GM19193 (cell line): ENCODE data around the gene PPP1R3F.

Experiments used
- POLR2A ChIP-seq: IDR thresholded peaks from 4 replicates; pipeline ENCODE4 v1.6.1; 2011; ENCODE audit not compliant: insufficient read depth, insufficient read length; ENCODE audit errors: extremely low read depth

Gene PPP1R3F

GRCh38 chrX:49278081-49278480, 8.5 kb downstream of the PPP1R3F start:
- no peak for TF ChIP-seq POLR2A

- no peak for TF ChIP-seq POLR2A
Measured at GRCh38 chrX:49282647-49283011, 13.0 kb downstream of the PPP1R3F start.

- TF ChIP-seq POLR2A = no peak
Measured at GRCh38 chrX:49284212-49284611, 14.6 kb downstream of the PPP1R3F start.

GRCh38 chrX:49286136-49286535, 16.5 kb downstream of the PPP1R3F start:
- no peak for TF ChIP-seq POLR2A

- TF ChIP-seq POLR2A = no peak
Measured at GRCh38 chrX:49286581-49286980, 17.0 kb downstream of the PPP1R3F start.

GRCh38 chrX:49287665-49288064, 18.1 kb downstream of the PPP1R3F start:
- no peak for TF ChIP-seq POLR2A

- TF ChIP-seq POLR2A = no peak
Measured at GRCh38 chrX:49290215-49290614, 20.6 kb downstream of the PPP1R3F start.

- no peak for TF ChIP-seq POLR2A
Measured at GRCh38 chrX:49291615-49292337, 22.2 kb downstream of the PPP1R3F start.

GRCh38 chrX:49292400-49293362, 23.1 kb downstream of the PPP1R3F start:
- no peak for TF ChIP-seq POLR2A

GRCh38 chrX:49300703-49301102, 31.1 kb downstream of the PPP1R3F start:
- no peak for TF ChIP-seq POLR2A

GRCh38 chrX:49303346-49303745, 33.8 kb downstream of the PPP1R3F start, which contains the start of gene GAGE10:
Gene GAGE10 (plus strand): TSS chrX:49303646. CDS start chrX:49304860, 1,214 bp downstream.
- TF ChIP-seq POLR2A = no peak

GRCh38 chrX:49308604-49309269, 39.1 kb downstream of the PPP1R3F start:
- TF ChIP-seq POLR2A = no peak

GRCh38 chrX:49309401-49309981, 39.9 kb downstream of the PPP1R3F start:
- TF ChIP-seq POLR2A = no peak

- TF ChIP-seq POLR2A = no peak
Measured at GRCh38 chrX:49310371-49310770, 40.8 kb downstream of the PPP1R3F start.

- TF ChIP-seq POLR2A = no peak
Measured at GRCh38 chrX:49312176-49312575, 42.6 kb downstream of the PPP1R3F start.
